ENCODE results near the gene LRRC26. TPM values are rescaled to one million over a fixed set of nuclear protein-coding genes. Genes with fewer than 3 reads are reported as not detected.
A peak's percentile ranks its signal among the peaks of the same experiment; 100 is the strongest.

The LRRC26 gene
- total and polyA plus RNA-seq, 2 donors (not counting 3 experiments of a cell fraction or from before 2014, with no cell fraction given) = 0.08 TPM; not detected in 1

DNA sequence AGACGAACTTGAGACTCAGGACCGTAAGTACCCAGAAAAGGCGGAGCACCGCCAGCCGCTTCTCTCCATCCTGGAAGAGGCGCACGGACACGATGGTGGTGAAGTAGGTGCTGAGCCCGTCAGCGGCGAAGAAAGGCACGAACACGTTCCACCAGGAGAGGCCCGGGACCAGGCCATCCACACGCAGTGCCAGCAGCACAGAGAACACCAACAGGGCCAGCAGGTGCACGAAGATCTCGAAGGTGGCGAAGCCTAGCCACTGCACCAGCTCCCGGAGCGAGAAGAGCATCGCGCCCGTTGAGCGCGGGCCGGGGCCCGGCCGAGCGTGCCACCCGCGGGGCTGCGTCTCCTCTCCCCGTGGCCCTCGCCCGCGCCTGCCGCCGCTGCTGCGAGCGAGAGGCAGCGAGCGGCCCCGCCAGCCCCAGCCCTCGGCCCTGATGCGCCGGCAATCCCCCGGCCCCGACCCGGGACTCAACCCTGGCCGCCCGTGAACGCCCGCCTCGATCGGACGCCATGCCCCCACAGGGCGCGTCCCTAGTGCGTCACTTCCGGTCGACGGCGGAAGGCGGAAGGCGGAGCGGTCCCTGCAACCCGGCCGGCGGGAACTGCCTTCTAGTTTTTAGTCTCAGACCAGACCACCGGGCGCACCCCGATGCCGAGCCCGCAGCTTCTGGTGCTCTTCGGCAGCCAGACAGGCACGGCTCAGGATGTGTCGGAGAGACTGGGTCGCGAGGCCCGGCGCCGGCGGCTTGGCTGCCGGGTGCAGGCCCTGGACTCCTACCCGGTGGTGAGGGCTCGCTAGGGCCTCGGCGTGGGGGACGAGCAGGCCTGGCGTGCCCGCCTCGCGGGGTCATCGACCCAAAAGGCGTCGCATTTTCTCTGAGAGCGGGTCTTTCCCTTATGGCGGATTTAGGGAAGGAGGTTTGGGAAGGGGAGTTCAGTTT is 35.5 kb upstream of the LRRC26 start, which contains the start of the genes NDOR1 and TMEM203:
Gene NDOR1, plus strand, starts transcription at position 575 of the 944 bp plus-strand sequence. Its CDS starts 78 bp downstream, at position 653.
Gene TMEM203, minus strand, starts transcription at position 523 of the 944 bp plus-strand sequence. Its CDS starts 234 bp downstream, at position 289.
- no peaks in the 10 kb centered on the region for H3K9me3 ChIP-seq (replicated peaks; ENCODE audit: control insufficient read depth, insufficient read depth, low read length)
- peaks cover 0 to 5% of the 10 kb centered on the region in 2 experiments for H3K36me3 ChIP-seq (ENCODE audit: control insufficient read depth in 2 of 2, extremely low read depth in 1 of 2, insufficient read depth in 2 of 2, low read length in 2 of 2)
- H3K4me3 ChIP-seq (replicated peaks in 1 of 3; ENCODE audit: insufficient read depth in 1 of 3, low read depth in 1 of 3, low read length in 3 of 3) = peak within 1 kb of the TSS; percentile 61 to 68 (median 62)
- H3K27ac ChIP-seq (ENCODE audit: insufficient read depth, low read depth, low read length) = peak within 1 kb of the TSS; percentile 56
- POLR2A ChIA-PET = interaction anchor here (1.0 to 1.4 kb wide), 2 partner anchors 17 to 35 kb away, joined by 3 to 4 read pairs; partner anchors contain the start of genes SSNA1 and TUBB4B
- peak within 1 kb of the TSS; percentile 83 for H3K4me2 ChIP-seq (ENCODE audit: insufficient read depth, low read length)
- DNase-seq (ENCODE audit: low read depth, low spot score) = peak; percentile 80
- H2AFZ ChIP-seq (ENCODE audit: low read depth, low read length) = peak within 1 kb of the TSS; percentile 65
- intact Hi-C loops (cut with micrococcal nuclease) = loop anchor here (2.0 kb wide), 1 partner anchor 17 kb away; the partner anchor contains the start of genes ANAPC2 and SSNA1
- no peaks in the 10 kb centered on the region for H3K27me3 ChIP-seq (ENCODE audit: control insufficient read depth in 2 of 2, insufficient read depth in 2 of 2, low read length in 2 of 2)
- H4K20me1 ChIP-seq (replicated peaks; ENCODE audit: control insufficient read depth, extremely low read depth, insufficient read depth, low read length) = no peaks in the 10 kb centered on the region
- no peaks in the 10 kb centered on the region for H3K9me1 ChIP-seq (replicated peaks; ENCODE audit: control insufficient read depth, extremely low read depth, insufficient read depth, low read length)
- H3K79me2 ChIP-seq (ENCODE audit: control insufficient read depth, insufficient read depth, low read length) = peaks cover 35% of the 10 kb centered on the region
- CTCF ChIA-PET = interaction anchor here (1.0 to 2.1 kb wide), 6 partner anchors 8 to 36 kb away, joined by 3 to 13 read pairs (median 6); partner anchors contain the start of genes LRRC26, RNF208, RNF224 and SSNA1
- peak within 1 kb of the TSS; percentile 85 for H3K9ac ChIP-seq (replicated peaks; ENCODE audit: extremely low read depth, insufficient read depth, low read length)
- TSS peak; percentile 73 for BruUV-seq (replicated peaks)
- peak; percentile 81 for FAIRE-seq
- H3K4me1 ChIP-seq (ENCODE audit: control insufficient read depth, extremely low read depth, insufficient read depth, low read length) = peaks cover 26% of the 10 kb centered on the region
- dilution Hi-C loops (cut with MboI; ENCODE audit: extremely low pct_ligation_motif_present, low sequenced_read_pairs) = no loop called here
- TF ChIP-seq GATA2 (IDR thresholded peaks at IDR 0.05; ENCODE audit: insufficient read depth, insufficient read length, low read depth, low read length) (no peak), MYC (IDR thresholded peaks at IDR 0.05; ENCODE audit: low read depth, low read length) (no peak), FOS (IDR thresholded peaks at IDR 0.05; ENCODE audit: borderline replicate concordance, insufficient read depth, low read length) (no peak), POLR2A (IDR thresholded peaks at IDR 0.05; ENCODE audit: low read depth, low read length) (peak; percentile 97), EZH2 (IDR thresholded peaks at IDR 0.05; ENCODE audit: borderline replicate concordance, low read depth, low read length, severe bottlenecking) (no peak), POLR2AphosphoS5 (IDR thresholded peaks at IDR 0.05; ENCODE audit: insufficient read depth, low read depth, low read length) (peak; percentile 98), JUN (IDR thresholded peaks at IDR 0.05; ENCODE audit: borderline replicate concordance, insufficient read depth, insufficient read length, low read depth) (no peak)
- TF ChIP-seq, protein P1, sequence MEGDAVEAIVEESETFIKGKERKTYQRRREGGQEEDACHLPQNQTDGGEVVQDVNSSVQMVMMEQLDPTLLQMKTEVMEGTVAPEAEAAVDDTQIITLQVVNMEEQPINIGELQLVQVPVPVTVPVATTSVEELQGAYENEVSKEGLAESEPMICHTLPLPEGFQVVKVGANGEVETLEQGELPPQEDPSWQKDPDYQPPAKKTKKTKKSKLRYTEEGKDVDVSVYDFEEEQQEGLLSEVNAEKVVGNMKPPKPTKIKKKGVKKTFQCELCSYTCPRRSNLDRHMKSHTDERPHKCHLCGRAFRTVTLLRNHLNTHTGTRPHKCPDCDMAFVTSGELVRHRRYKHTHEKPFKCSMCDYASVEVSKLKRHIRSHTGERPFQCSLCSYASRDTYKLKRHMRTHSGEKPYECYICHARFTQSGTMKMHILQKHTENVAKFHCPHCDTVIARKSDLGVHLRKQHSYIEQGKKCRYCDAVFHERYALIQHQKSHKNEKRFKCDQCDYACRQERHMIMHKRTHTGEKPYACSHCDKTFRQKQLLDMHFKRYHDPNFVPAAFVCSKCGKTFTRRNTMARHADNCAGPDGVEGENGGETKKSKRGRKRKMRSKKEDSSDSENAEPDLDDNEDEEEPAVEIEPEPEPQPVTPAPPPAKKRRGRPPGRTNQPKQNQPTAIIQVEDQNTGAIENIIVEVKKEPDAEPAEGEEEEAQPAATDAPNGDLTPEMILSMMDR (IDR thresholded peaks at IDR 0.05; ENCODE audit: extremely low read depth in 1 of 2, insufficient read depth in 1 of 2, low read depth in 1 of 2, low read length in 2 of 2) = no peak
- TF ChIP-seq, protein P2, sequence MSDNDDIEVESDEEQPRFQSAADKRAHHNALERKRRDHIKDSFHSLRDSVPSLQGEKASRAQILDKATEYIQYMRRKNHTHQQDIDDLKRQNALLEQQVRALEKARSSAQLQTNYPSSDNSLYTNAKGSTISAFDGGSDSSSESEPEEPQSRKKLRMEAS (IDR thresholded peaks at IDR 0.05; ENCODE audit: insufficient read depth, insufficient read length) = no peak

All from endothelial cell of umbilical vein (primary cell).